Measurements from ENCODE around the gene SNW1. TPM values are rescaled to one million over a fixed set of nuclear protein-coding genes. Genes with fewer than 3 reads are reported as not detected.
"Not testable (repeated sequence)": the region's sequence is repeated elsewhere in the genome, so short reads cannot be mapped to it uniquely, and the experiment has no call there.

The SNW1 gene
- total RNA-seq, 1 donor from 2014 or later, result 71.8 TPM

GRCh38 chr14:77790566-77791224, 29.7 kb upstream of the SNW1 start:
- peak overlapping the region; percentile 40 for H3K27ac Mint-ChIP-seq (ENCODE audit: unreplicated experiment)
- peaks cover 12% of the 10 kb centered on the region for H3K9me3 Mint-ChIP-seq (ENCODE audit: unreplicated experiment)
- TF ChIP-seq CTCF (IDR thresholded peaks at IDR 0.05; ENCODE audit: partially characterized antibody, unreplicated experiment), result no peak
- peak overlapping the region; percentile 55 for H3K4me3 Mint-ChIP-seq (ENCODE audit: unreplicated experiment)
- H3K27me3 Mint-ChIP-seq (ENCODE audit: unreplicated experiment), result peaks cover 5% of the 10 kb centered on the region
- no peaks in the 10 kb centered on the region for H3K36me3 Mint-ChIP-seq (ENCODE audit: unreplicated experiment)
- peaks cover 18% of the 10 kb centered on the region for H3K4me1 Mint-ChIP-seq (ENCODE audit: low read depth, unreplicated experiment)
- DNase-seq, result peak; percentile 61

DNA sequence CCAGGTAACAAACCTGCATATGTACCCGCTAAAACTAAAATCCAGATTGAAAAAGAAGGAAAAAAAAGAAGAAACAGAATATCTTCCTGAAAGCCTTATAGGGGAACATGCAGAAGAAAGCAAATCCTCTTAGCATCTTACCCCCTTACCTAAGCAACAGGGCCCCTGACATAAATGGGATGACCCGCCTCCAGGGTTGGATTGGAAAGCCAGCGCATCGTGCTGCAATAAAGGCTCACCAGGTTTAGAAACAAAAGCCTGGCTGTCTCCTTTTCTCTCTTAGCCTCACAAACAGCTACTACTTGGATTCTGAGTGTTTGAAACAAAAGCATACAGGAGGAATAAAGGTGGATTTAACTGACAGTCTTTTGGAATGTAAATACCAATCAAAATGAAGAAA, 25.2 kb upstream of the SNW1 start:
- Mint-ChIP-seq H3K4me1 (ENCODE audit: low read depth, unreplicated experiment) (peaks cover 11% of the 10 kb centered on the region), H3K36me3 (ENCODE audit: unreplicated experiment) (no peaks in the 10 kb centered on the region), H3K27ac (ENCODE audit: unreplicated experiment) (no peak overlapping the region), H3K27me3 (ENCODE audit: unreplicated experiment) (peaks cover 5% of the 10 kb centered on the region), H3K4me3 (ENCODE audit: unreplicated experiment) (no peak overlapping the region), H3K9me3 (ENCODE audit: unreplicated experiment) (peaks cover 10% of the 10 kb centered on the region)
- no peak for TF ChIP-seq CTCF (IDR thresholded peaks at IDR 0.05; ENCODE audit: partially characterized antibody, unreplicated experiment)
- no peak for DNase-seq

DNA sequence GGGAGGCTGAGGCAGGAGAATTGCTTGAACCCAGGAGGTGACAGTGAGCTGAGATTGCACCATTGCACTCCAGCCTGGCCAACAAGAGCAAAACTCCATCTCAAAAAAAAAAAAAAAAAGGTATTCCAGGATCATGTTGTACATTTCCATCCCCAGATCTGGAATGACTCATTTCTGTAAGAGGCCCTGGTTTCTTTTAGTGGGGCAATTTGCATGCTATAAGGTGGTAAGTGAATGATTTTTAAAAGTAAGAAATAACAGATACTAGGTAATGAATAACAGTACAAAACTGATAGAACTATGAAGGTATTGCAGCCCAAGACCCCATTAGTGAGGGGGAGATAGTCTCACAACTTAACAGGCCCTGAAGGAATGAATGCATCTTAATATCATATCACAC, 21.2 kb upstream of the SNW1 start:
- no peak overlapping the region for H3K4me3 Mint-ChIP-seq (ENCODE audit: unreplicated experiment)
- no peaks in the 10 kb centered on the region for H3K36me3 Mint-ChIP-seq (ENCODE audit: unreplicated experiment)
- TF ChIP-seq CTCF (IDR thresholded peaks at IDR 0.05; ENCODE audit: partially characterized antibody, unreplicated experiment), result no peak
- no peak for DNase-seq
- H3K27me3 Mint-ChIP-seq (ENCODE audit: unreplicated experiment), result no peaks in the 10 kb centered on the region
- H3K4me1 Mint-ChIP-seq (ENCODE audit: low read depth, unreplicated experiment), result no peaks in the 10 kb centered on the region
- H3K27ac Mint-ChIP-seq (ENCODE audit: unreplicated experiment), result no peak overlapping the region
- H3K9me3 Mint-ChIP-seq (ENCODE audit: unreplicated experiment), result no peaks in the 10 kb centered on the region

- not testable (repeated sequence) for H3K27ac Mint-ChIP-seq (ENCODE audit: unreplicated experiment); H3K36me3 Mint-ChIP-seq (ENCODE audit: unreplicated experiment); H3K9me3 Mint-ChIP-seq (ENCODE audit: unreplicated experiment); H3K4me3 Mint-ChIP-seq (ENCODE audit: unreplicated experiment); H3K27me3 Mint-ChIP-seq (ENCODE audit: unreplicated experiment); H3K4me1 Mint-ChIP-seq (ENCODE audit: low read depth, unreplicated experiment); DNase-seq
Observed at GRCh38 chr14:77773966-77774365, 13.0 kb upstream of the SNW1 start.

DNA sequence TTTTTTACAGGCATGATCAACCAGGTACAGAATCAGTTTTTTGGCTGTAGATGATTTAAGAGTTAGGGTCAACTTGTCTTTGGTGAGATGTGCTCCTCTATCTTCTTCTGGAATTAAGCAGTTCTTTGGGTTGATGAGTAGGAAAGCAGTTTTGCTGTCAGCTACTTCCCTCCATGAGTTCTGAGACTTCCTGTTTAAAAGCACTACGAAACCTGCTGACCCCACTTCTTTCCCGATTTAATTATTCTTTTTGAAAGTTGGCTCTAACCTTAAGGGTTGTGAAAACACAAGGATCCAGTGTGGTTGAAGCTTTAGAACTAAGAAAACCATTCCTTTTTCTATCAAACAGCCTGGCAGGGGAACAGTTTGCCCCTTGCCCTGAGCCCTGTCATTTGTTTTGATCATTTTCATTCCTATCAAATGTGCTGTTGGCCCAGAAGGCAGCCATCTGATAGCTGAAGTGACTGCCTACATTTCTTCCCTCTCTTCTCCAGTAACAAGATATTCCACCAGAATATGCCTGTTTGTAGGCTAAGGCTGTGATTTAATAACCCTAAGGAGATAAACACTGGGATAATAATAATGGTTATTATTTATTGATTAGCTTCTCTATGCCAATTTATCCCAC, 7.6 kb upstream of the SNW1 start:
- H3K36me3 Mint-ChIP-seq (ENCODE audit: unreplicated experiment); H3K4me1 Mint-ChIP-seq (ENCODE audit: low read depth, unreplicated experiment); H3K27ac Mint-ChIP-seq (ENCODE audit: unreplicated experiment); H3K27me3 Mint-ChIP-seq (ENCODE audit: unreplicated experiment); H3K9me3 Mint-ChIP-seq (ENCODE audit: unreplicated experiment); DNase-seq; H3K4me3 Mint-ChIP-seq (ENCODE audit: unreplicated experiment): not testable (repeated sequence)

DNA sequence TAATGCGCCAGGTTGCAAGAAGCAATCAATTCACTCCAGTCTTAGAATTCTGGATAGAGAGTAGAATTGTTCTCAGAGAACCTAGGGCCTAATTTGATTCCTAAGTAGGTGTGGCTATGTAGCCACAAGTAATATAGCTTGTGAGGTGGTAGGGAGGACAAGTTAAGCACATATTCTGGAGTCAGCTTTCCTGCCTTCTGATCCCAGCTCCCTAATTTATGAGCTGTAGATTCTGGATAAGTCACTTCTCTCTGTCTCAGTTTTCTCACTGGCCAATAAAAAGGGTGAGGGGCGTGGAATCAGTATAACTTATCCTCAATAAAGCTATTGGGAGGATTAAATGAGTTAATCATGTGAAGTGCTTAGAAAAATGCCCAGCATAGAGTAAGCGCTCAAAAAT, 3.0 kb upstream of the SNW1 start:
- no peak for TF ChIP-seq CTCF (IDR thresholded peaks at IDR 0.05; ENCODE audit: partially characterized antibody, unreplicated experiment)
- Mint-ChIP-seq H3K4me3 (ENCODE audit: unreplicated experiment) (no peak overlapping the region), H3K4me1 (ENCODE audit: low read depth, unreplicated experiment) (no peaks in the 10 kb centered on the region), H3K36me3 (ENCODE audit: unreplicated experiment) (no peaks in the 10 kb centered on the region), H3K27me3 (ENCODE audit: unreplicated experiment) (peaks cover 5% of the 10 kb centered on the region), H3K27ac (ENCODE audit: unreplicated experiment) (no peak overlapping the region), H3K9me3 (ENCODE audit: unreplicated experiment) (peaks cover 5% of the 10 kb centered on the region)
- no peak for DNase-seq
